Activated gamma-delta T cell treated with anti-CD3 and anti-CD28 coated beads, Interleukin-2, amount 50 U/mL, for 16 hours (primary cell): ENCODE results near the gene RPLP1.

Experiments
- DNase-seq: peaks from one replicate; pipeline ENCODE4 v3.0.0-alpha.2; 2020; ENCODE audit warnings: low read depth

RPLP1 gene

GRCh38 chr15:69498282-69498681 lies 45.7 kb downstream of the RPLP1 start:
- DNase-seq: no peak

- DNase-seq: no peak
These were observed 46.4 kb downstream of the RPLP1 start for GRCh38 chr15:69498987-69499386.

- DNase-seq: no peak
These were observed 47.0 kb downstream of the RPLP1 start for GRCh38 chr15:69499521-69500211.

DNA sequence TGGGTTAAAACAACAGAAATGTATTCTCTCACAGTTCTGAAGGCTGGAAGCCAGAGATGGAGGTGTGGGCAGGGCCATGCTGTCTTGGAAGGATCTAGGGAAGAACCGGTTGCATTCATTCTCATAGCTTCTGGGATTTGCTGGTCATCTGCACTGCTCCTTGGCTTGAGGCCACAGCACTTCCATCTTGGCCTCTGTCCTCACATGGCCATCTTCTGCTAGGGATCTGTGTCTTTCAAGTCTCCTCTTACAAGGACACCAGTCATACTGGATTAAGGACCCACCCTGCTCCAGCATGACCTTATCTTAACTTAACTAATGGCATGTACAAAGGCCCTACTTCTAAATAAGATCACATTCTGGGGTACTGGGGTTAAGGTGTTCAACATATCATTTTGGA lies 47.7 kb downstream of the RPLP1 start:
- no peak for DNase-seq

DNA sequence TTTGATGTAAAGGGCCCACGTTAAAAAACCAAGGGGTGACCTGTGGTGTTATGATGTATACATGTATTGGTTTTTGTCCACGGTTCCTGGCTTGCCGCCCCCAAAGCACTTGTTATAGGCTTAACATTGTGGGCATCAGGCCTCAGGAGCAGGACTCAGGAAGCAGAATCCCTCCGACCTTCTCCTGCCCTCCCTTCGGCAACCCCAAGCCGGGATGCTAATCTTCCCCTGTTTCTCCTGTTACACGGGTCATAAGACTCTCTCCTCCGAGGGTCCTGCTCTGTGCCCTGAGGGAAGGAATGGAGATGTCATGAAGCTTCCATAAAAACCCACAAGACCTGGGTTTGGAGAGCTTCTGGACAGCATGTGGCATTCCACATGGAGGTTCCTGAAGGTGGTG lies 48.8 kb downstream of the RPLP1 start:
- no peak for DNase-seq

GRCh38 chr15:69502470-69503045 lies 49.9 kb downstream of the RPLP1 start:
- no peak for DNase-seq

DNA sequence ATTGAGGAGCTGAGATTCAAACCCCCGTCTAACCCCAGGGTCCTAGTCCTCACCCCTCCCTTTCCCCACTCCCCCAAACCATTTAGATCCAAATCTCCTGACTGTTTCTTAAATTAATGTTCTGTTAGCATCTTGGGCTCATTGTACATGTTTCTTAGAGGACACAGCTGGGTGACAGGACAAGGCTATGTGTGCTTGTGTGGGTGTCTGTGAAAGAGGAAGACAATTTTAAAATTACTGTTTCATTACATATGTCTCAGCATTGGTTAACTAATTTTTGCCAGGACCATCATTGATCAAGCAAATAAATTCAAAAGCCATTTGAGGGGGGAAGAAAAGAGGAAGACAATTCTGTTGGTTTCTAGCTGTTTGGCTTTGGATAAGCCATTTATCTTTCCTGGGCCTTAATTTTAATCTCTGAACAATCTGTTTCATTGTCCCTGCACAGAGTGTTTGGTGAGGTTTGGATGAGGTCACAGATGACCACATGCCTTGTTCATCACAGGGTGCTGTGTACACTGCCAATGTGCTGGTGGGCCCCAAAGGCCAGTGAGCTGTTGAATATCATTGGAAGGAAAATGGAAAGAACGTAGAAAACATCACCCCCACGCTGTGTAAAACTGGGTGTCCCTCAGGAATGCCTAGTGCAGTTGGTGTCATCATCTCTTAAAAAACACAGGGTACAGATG lies 51.9 kb downstream of the RPLP1 start:
- DNase-seq: no peak
